ENCODE data around the gene TMEFF2.

Gene TMEFF2

GRCh38 chr2:192194866-192195547 lies at the start of gene TMEFF2:
TMEFF2 (minus strand) TSS chr2:192194933; CDS start chr2:192194524, 409 bp downstream.
- Histone ChIP-seq H3K9me3 (ENCODE audit: insufficient read depth, low read depth, low read length) (no peaks in the 10 kb centered on the region), H3K27ac (ENCODE audit: low read length) (no peak within 1 kb of the TSS), H3K4me3 (ENCODE audit: low read length) (peak within 1 kb of the TSS; percentile 82), H3K9ac (ENCODE audit: low read depth, low read length) (no peak within 1 kb of the TSS; the same call in 1 of the 2 replicates), H3K36me3 (ENCODE audit: insufficient read depth, low read depth, low read length) (no peaks in the 10 kb centered on the region), H3K4me1 (ENCODE audit: insufficient read depth, low read length) (peaks cover 4% of the 10 kb centered on the region; the same call in 1 of the 2 replicates), H3K27me3 (ENCODE audit: insufficient read depth, low read length) (peaks cover 72% of the 10 kb centered on the region)

GRCh38 chr2:192243488-192243887 lies 48.8 kb upstream of the TMEFF2 start:
- no peaks in the 10 kb centered on the region for H3K4me1 ChIP-seq (ENCODE audit: insufficient read depth, low read length)
- no peaks in the 10 kb centered on the region for H3K9me3 ChIP-seq (ENCODE audit: insufficient read depth, low read depth, low read length)

GRCh38 chr2:192236136-192236535 lies 41.4 kb upstream of the TMEFF2 start:
- no peaks in the 10 kb centered on the region for H3K4me1 ChIP-seq (ENCODE audit: insufficient read depth, low read length)
- no peaks in the 10 kb centered on the region for H3K9me3 ChIP-seq (ENCODE audit: insufficient read depth, low read depth, low read length)
- no peaks in the 10 kb centered on the region for H3K36me3 ChIP-seq (ENCODE audit: insufficient read depth, low read depth, low read length)
- no peak overlapping the region for H3K4me3 ChIP-seq (ENCODE audit: low read length)
- no peak overlapping the region for H3K27ac ChIP-seq (ENCODE audit: low read length)
- no peaks in the 10 kb centered on the region for H3K27me3 ChIP-seq (ENCODE audit: insufficient read depth, low read length)
- no peak overlapping the region for H3K9ac ChIP-seq (ENCODE audit: low read depth, low read length)

More at GRCh38 chr2:192243488-192243887, 48.8 kb upstream of the TMEFF2 start:
- Histone ChIP-seq H3K4me3 (ENCODE audit: low read length) (no peak overlapping the region), H3K9ac (ENCODE audit: low read depth, low read length) (no peak overlapping the region), H3K27me3 (ENCODE audit: insufficient read depth, low read length) (no peaks in the 10 kb centered on the region), H3K36me3 (ENCODE audit: insufficient read depth, low read depth, low read length) (no peaks in the 10 kb centered on the region), H3K27ac (ENCODE audit: low read length) (no peak overlapping the region)

DNA sequence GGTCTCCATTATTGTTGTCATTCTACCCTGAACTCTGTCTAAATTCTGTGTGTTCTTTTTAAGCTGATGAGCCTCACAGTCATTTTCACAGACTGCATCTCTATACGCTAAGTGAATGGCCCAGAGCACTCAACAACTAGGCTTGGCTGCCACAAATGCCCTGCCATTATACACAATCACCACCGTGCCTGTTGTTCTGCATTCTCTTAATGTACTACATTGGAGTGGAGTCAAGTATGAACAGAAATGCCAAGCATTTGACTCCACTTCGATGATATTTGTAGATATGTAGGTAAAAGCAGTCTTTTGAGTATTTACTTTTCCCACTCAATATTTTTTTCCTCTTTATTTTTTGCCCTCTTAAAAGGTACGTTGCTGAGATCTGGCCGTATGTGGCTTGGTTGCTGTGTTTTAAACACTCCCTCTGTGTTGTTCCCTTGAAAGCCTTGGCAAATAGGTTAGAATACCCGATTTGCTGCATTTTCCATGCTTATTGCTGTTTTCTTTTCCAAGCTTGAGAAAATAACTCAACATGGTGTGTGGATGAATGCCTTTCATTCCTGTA lies 36.2 kb upstream of the TMEFF2 start:
- Histone ChIP-seq H3K36me3 (ENCODE audit: insufficient read depth, low read depth, low read length) (no peaks in the 10 kb centered on the region), H3K9me3 (ENCODE audit: insufficient read depth, low read depth, low read length) (no peaks in the 10 kb centered on the region), H3K4me3 (ENCODE audit: low read length) (no peak overlapping the region), H3K4me1 (ENCODE audit: insufficient read depth, low read length) (no peaks in the 10 kb centered on the region), H3K27me3 (ENCODE audit: insufficient read depth, low read length) (no peaks in the 10 kb centered on the region), H3K27ac (ENCODE audit: low read length) (no peak overlapping the region), H3K9ac (ENCODE audit: low read depth, low read length) (no peak overlapping the region)

DNA sequence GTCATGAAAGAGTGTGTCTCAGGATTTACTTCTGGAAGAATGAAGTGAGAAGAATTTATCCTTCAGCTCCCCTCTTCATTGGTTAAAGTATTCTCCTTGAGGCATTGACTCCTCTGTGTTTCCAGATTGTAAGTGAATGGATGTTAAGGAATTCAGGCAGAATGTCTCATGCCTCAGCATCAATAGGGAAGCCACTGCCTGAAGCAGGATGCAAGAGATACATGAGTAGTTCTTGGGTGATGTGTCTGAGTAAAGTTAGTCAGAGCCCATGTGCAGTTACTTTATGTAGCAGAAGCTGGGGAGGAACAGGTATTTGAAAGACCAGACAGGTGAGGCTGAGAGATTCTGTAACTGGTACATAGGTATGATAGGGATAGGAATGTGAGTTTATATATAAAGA lies 34.0 kb upstream of the TMEFF2 start:
- H3K27ac ChIP-seq (ENCODE audit: low read length): no peak overlapping the region
- H3K4me1 ChIP-seq (ENCODE audit: insufficient read depth, low read length): no peaks in the 10 kb centered on the region
- H3K9me3 ChIP-seq (ENCODE audit: insufficient read depth, low read depth, low read length): no peaks in the 10 kb centered on the region
- no peaks in the 10 kb centered on the region for H3K27me3 ChIP-seq (ENCODE audit: insufficient read depth, low read length)
- no peak overlapping the region for H3K4me3 ChIP-seq (ENCODE audit: low read length)
- no peak overlapping the region for H3K9ac ChIP-seq (ENCODE audit: low read depth, low read length)
- H3K36me3 ChIP-seq (ENCODE audit: insufficient read depth, low read depth, low read length): no peaks in the 10 kb centered on the region

GRCh38 chr2:192218970-192219369 lies 24.2 kb upstream of the TMEFF2 start:
- no peak overlapping the region for H3K4me3 ChIP-seq (ENCODE audit: low read length)

DNA sequence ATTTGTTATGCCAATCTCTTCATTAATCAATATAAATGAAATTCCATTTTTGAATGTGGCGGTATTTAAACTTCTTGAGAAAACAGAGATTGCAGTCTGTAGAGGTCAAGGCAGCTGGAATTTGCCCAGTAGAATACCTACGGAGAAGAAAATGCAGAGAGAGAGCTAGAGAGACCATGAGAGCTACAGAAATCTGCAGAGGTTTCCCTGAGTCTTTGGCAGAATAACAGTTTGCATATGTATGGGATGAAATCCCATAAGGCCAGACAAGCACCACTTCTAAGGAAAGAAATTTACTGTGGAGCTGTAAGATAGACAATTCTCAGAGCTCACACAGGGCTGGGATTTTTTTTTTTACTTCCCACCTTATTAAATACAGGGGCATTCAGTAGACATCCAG lies 23.6 kb upstream of the TMEFF2 start:
- H3K9ac ChIP-seq (ENCODE audit: low read depth, low read length): no peak overlapping the region
- H3K27ac ChIP-seq (ENCODE audit: low read length): no peak overlapping the region
- no peak overlapping the region for H3K4me3 ChIP-seq (ENCODE audit: low read length)
- H3K4me1 ChIP-seq (ENCODE audit: insufficient read depth, low read length): 0 out of 2 replicates have a peak, but pooled peaks cover 3% of the 10 kb centered on the region
- no peaks in the 10 kb centered on the region for H3K9me3 ChIP-seq (ENCODE audit: insufficient read depth, low read depth, low read length)
- H3K27me3 ChIP-seq (ENCODE audit: insufficient read depth, low read length): no peaks in the 10 kb centered on the region
- no peaks in the 10 kb centered on the region for H3K36me3 ChIP-seq (ENCODE audit: insufficient read depth, low read depth, low read length)

More at GRCh38 chr2:192218970-192219369, 24.2 kb upstream of the TMEFF2 start:
- Histone ChIP-seq H3K9ac (ENCODE audit: low read depth, low read length) (no peak overlapping the region), H3K9me3 (ENCODE audit: insufficient read depth, low read depth, low read length) (no peaks in the 10 kb centered on the region), H3K36me3 (ENCODE audit: insufficient read depth, low read depth, low read length) (no peaks in the 10 kb centered on the region), H3K4me1 (ENCODE audit: insufficient read depth, low read length) (0 out of 2 replicates have a peak, but pooled peaks cover 3% of the 10 kb centered on the region), H3K27ac (ENCODE audit: low read length) (no peak overlapping the region), H3K27me3 (ENCODE audit: insufficient read depth, low read length) (no peaks in the 10 kb centered on the region)

- no peak overlapping the region for H3K4me3 ChIP-seq (ENCODE audit: low read length)
- H3K9me3 ChIP-seq (ENCODE audit: insufficient read depth, low read depth, low read length): no peaks in the 10 kb centered on the region
- H3K36me3 ChIP-seq (ENCODE audit: insufficient read depth, low read depth, low read length): no peaks in the 10 kb centered on the region
- 0 out of 2 replicates have a peak, but pooled peaks cover 3% of the 10 kb centered on the region for H3K4me1 ChIP-seq (ENCODE audit: insufficient read depth, low read length)
- no peak overlapping the region for H3K27ac ChIP-seq (ENCODE audit: low read length)
- no peak overlapping the region for H3K9ac ChIP-seq (ENCODE audit: low read depth, low read length)
- H3K27me3 ChIP-seq (ENCODE audit: insufficient read depth, low read length): no peaks in the 10 kb centered on the region
These were observed 21.6 kb upstream of the TMEFF2 start for GRCh38 chr2:192216336-192216735.

GRCh38 chr2:192215096-192215877 lies 20.6 kb upstream of the TMEFF2 start:
- Histone ChIP-seq H3K36me3 (ENCODE audit: insufficient read depth, low read depth, low read length) (no peaks in the 10 kb centered on the region), H3K27ac (ENCODE audit: low read length) (no peak overlapping the region), H3K4me3 (ENCODE audit: low read length) (no peak overlapping the region), H3K9ac (ENCODE audit: low read depth, low read length) (no peak overlapping the region), H3K9me3 (ENCODE audit: insufficient read depth, low read depth, low read length) (no peaks in the 10 kb centered on the region), H3K27me3 (ENCODE audit: insufficient read depth, low read length) (no peaks in the 10 kb centered on the region), H3K4me1 (ENCODE audit: insufficient read depth, low read length) (0 out of 2 replicates have a peak, but pooled peaks cover 3% of the 10 kb centered on the region)

DNA sequence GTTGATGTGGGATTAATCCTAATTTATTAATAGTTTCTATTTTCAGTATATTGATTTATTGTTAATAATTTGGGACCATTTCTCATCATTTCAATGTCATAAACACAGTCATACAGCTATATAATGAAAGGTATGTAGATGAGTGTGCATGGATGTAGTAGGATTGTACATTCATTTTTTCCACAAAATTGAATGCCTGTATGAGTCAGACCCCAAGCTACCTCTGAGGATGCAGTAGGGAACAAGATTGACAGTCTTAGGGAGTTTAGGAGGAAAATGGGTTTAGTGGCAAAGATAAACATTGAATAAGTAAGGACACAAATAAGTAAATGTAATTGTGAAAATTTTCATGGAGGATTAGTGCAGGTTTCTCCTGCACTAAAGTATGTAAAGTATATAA lies 14.1 kb upstream of the TMEFF2 start:
- no peaks in the 10 kb centered on the region for H3K4me1 ChIP-seq (ENCODE audit: insufficient read depth, low read length)
- no peak overlapping the region for H3K4me3 ChIP-seq (ENCODE audit: low read length)
- no peak overlapping the region for H3K9ac ChIP-seq (ENCODE audit: low read depth, low read length)
- H3K9me3 ChIP-seq (ENCODE audit: insufficient read depth, low read depth, low read length): no peaks in the 10 kb centered on the region
- no peak overlapping the region for H3K27ac ChIP-seq (ENCODE audit: low read length)
- no peaks in the 10 kb centered on the region for H3K36me3 ChIP-seq (ENCODE audit: insufficient read depth, low read depth, low read length)
- H3K27me3 ChIP-seq (ENCODE audit: insufficient read depth, low read length): no peaks in the 10 kb centered on the region

GRCh38 chr2:192206399-192206798 lies 11.7 kb upstream of the TMEFF2 start:
- H3K36me3 ChIP-seq (ENCODE audit: insufficient read depth, low read depth, low read length): no peaks in the 10 kb centered on the region
- H3K27me3 ChIP-seq (ENCODE audit: insufficient read depth, low read length): no peaks in the 10 kb centered on the region
- H3K9ac ChIP-seq (ENCODE audit: low read depth, low read length): no peak overlapping the region
- H3K27ac ChIP-seq (ENCODE audit: low read length): no peak overlapping the region
- no peak overlapping the region for H3K4me3 ChIP-seq (ENCODE audit: low read length)
- H3K9me3 ChIP-seq (ENCODE audit: insufficient read depth, low read depth, low read length): no peaks in the 10 kb centered on the region
- H3K4me1 ChIP-seq (ENCODE audit: insufficient read depth, low read length): no peaks in the 10 kb centered on the region

All from iPS-20b (cell line).